Measurements from ENCODE around the gene STRADA.

Gene STRADA

DNA sequence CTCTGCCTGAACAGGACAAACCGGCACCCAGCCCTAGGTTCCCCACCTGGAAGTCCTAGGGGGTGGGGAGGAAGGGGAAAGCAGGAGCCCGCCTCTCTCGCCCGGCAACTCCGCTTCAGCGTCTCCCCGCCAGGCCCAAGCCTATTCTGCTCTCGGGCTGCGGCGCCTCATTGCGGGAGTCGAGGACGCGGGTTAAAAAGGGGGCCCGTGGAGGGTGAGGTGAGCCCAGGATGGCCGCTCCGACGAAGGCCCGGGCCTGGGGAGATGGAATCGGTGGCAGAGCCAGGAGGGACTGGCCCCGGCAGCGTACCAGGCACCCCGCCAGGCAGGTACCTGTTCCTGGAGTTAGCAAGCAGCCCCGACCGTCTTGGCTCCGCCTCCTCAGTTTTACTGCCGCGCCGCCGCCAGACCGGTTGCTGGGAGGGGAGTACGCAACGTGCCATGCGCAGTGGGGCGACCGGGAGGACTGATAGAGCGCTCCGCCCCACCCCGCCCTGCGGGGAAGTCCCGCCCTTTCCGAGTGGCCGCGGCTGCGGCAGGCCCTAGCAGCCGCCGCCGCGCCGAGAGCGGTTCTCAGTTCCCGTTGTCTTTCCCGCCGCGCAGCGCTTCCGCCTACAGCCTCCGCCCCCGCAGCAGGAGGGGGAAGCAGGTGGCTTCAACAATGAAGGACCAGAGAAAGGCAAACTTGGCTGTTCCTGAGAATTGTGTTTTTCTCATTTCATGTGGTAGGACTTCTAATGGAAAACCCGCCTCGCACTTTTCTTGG is at the start of gene STRADA:
TSS of gene STRADA (minus strand) at position 392 of the 766 bp plus-strand sequence. CDS start 13,430 bp downstream, outside the sequence.
- in situ Hi-C loops (cut with MboI; ENCODE audit: low sequenced_read_pairs, unreplicated experiment), result no loop called here
- TF ChIP-seq, protein P1, sequence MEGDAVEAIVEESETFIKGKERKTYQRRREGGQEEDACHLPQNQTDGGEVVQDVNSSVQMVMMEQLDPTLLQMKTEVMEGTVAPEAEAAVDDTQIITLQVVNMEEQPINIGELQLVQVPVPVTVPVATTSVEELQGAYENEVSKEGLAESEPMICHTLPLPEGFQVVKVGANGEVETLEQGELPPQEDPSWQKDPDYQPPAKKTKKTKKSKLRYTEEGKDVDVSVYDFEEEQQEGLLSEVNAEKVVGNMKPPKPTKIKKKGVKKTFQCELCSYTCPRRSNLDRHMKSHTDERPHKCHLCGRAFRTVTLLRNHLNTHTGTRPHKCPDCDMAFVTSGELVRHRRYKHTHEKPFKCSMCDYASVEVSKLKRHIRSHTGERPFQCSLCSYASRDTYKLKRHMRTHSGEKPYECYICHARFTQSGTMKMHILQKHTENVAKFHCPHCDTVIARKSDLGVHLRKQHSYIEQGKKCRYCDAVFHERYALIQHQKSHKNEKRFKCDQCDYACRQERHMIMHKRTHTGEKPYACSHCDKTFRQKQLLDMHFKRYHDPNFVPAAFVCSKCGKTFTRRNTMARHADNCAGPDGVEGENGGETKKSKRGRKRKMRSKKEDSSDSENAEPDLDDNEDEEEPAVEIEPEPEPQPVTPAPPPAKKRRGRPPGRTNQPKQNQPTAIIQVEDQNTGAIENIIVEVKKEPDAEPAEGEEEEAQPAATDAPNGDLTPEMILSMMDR (IDR thresholded peaks at IDR 0.05; ENCODE audit: borderline replicate concordance, control extremely low read depth, extremely low read depth, insufficient read depth, missing control alignments), result no peak
- peak; percentile 98 for DNase-seq (ENCODE audit: low spot score)

DNA sequence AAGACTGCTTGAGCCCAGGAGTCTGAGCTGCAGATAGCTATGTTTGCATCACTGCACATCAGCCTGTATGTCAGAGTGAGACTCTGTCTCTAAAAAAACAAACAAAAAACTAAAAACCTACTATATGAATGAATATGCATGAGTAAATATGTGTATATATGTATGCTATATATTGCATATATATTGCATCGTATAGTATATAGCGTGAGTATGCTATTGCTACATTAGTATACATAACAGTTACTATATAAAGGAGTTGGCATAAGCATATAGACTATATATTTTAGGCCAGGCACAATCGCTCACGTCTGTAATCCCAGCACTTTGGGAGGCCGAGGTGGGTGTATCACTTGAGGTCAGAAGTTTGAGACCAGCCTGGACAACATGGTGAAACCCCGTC is 48.5 kb upstream of the STRADA start:
- TF ChIP-seq, protein P1 (IDR thresholded peaks at IDR 0.05; ENCODE audit: borderline replicate concordance, control extremely low read depth, extremely low read depth, insufficient read depth, missing control alignments), result no peak
- in situ Hi-C loops (cut with MboI; ENCODE audit: low sequenced_read_pairs, unreplicated experiment), result no loop called here
- no peak for DNase-seq (ENCODE audit: low spot score)

DNA sequence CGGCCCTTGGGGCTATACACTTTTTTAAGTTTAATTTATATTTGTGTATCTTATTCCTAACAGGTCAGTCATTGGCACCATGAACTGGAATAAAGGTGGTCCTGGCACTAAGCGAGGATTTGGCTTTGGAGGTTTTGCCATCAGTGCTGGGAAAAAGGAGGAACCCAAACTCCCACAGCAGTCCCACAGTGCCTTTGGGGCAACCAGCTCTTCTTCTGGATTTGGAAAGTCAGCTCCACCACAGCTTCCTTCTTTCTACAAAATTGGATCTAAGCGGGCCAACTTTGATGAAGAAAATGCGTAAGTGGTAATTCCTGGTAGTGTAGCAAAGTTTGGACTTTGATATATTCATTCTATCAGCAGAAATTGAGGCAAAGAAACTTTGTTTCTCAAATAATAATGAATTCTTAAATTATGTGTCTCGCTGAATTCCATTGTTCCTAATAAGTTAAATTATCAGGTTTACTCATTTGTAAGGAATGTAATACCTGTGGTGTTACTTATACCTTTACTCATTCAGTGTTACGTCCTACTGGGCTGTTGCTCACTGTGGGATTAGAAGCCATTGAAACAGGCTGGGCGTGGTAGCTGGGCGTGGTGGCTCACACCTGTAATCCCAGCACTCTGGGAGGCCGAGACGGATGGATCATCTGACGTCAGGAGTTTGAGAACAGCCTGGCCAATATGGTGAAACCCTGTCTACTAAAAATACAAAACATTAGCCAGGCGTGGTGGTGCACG is 45.5 kb upstream of the STRADA start:
- no peak for DNase-seq (ENCODE audit: low spot score)
- in situ Hi-C loops (cut with MboI; ENCODE audit: low sequenced_read_pairs, unreplicated experiment), result no loop called here
- TF ChIP-seq, protein P1 (IDR thresholded peaks at IDR 0.05; ENCODE audit: borderline replicate concordance, control extremely low read depth, extremely low read depth, insufficient read depth, missing control alignments), result no peak

GRCh38 chr17:63786117-63786516 is 44.5 kb upstream of the STRADA start:
- DNase-seq (ENCODE audit: low spot score), result no peak
- TF ChIP-seq, protein P1 (IDR thresholded peaks at IDR 0.05; ENCODE audit: borderline replicate concordance, control extremely low read depth, extremely low read depth, insufficient read depth, missing control alignments), result no peak
- in situ Hi-C loops (cut with MboI; ENCODE audit: low sequenced_read_pairs, unreplicated experiment), result no loop called here

- in situ Hi-C loops (cut with MboI; ENCODE audit: low sequenced_read_pairs, unreplicated experiment), result no loop called here
- no peak for DNase-seq (ENCODE audit: low spot score)
- TF ChIP-seq, protein P1 (IDR thresholded peaks at IDR 0.05; ENCODE audit: borderline replicate concordance, control extremely low read depth, extremely low read depth, insufficient read depth, missing control alignments), result no peak
Measured at GRCh38 chr17:63785556-63785955, 44.0 kb upstream of the STRADA start.

GRCh38 chr17:63783522-63783921 is 41.9 kb upstream of the STRADA start:
- TF ChIP-seq, protein P1 (IDR thresholded peaks at IDR 0.05; ENCODE audit: borderline replicate concordance, control extremely low read depth, extremely low read depth, insufficient read depth, missing control alignments), result no peak
- DNase-seq (ENCODE audit: low spot score), result no peak
- in situ Hi-C loops (cut with MboI; ENCODE audit: low sequenced_read_pairs, unreplicated experiment), result no loop called here

Data from GM13976 (cell line).